Measurements from ENCODE around the gene CORO7. TPM values are rescaled to one million over a fixed set of nuclear protein-coding genes. Genes with fewer than 3 reads are reported as not detected.

Gene CORO7
- total RNA-seq, 1 experiment from 2014 or later, result 14.3 TPM

DNA sequence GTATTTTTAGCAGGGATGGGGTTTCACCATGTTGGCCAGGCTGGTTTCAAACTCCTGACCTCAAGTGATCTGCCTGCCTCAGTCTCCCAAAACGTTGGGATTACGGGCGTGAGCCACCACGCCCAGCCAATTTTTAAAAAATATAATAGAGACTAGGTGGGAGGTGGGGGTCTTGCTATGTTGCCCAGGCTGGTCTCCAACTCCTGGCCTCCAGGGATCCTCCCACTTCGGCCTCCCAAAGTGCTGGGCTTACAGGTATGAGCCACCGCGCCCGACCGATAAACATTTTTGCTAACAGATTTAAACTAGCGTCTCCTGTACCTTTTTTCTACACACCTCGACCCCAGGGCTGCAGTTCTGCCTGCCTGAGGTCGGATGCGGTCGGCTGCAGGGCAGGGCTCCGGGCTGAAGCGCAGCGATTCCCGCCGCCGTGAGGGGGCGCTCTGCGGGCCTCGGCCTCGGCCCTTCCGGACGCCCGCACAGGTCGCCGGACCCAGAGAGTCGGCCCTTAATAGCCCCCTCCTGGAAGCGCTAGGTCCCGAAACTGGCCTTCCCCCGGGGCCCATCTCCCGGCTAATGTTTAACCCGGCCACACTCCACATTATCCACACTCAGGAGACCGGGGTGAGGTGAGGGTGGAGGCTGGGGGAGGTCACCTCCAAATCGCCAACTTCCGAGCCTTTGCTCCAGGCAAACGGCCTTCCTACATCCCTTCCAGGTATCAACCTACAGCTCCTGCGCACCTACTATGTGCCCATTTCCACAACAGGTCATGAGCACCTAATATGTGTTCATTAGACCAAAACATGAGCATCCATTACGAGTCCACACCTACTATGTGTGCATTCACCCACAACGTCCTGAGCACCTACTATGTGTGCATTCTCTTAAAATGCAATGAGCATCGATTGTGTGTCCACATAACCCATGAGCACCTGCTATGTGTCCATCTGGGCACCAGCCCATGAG is 102.5 kb downstream of the CORO7 start:
- BruUV-seq (replicated peaks), result no TSS peak
- H3K79me2 ChIP-seq (ENCODE audit: low read length), result peaks cover 26% of the 10 kb centered on the region
- H3K27ac ChIP-seq (ENCODE audit: low read length), result no peak overlapping the region
- H4K20me1 ChIP-seq (ENCODE audit: low read length), result no peaks in the 10 kb centered on the region
- H3K9me2 ChIP-seq (replicated peaks; ENCODE audit: low read length), result no peaks in the 10 kb centered on the region
- H3K4me3 ChIP-seq (ENCODE audit: low read length), result no peak overlapping the region
- ChIA-PET POLR2A (ENCODE audit: unreplicated experiment) (no interaction called here), CTCF (no interaction called here)
- no peak for ATAC-seq
- H3K36me3 ChIP-seq (ENCODE audit: low read depth, low read length), result no peaks in the 10 kb centered on the region
- no peak overlapping the region for H2AFZ ChIP-seq (ENCODE audit: low read length)
- H3K4me2 ChIP-seq (ENCODE audit: low read length), result no peak overlapping the region
- no peaks in the 10 kb centered on the region for H3K9me3 ChIP-seq (ENCODE audit: low read length)
- TF ChIP-seq EZH2 (IDR thresholded peaks at IDR 0.05; ENCODE audit: low read length, unreplicated experiment), result no peak
- peak; percentile 37; the same call in 1 of the 2 replicates for TF ChIP-seq CTCF (conservative IDR thresholded peaks at IDR 0.05; ENCODE audit: low read depth, low read length)
- no peak overlapping the region for H3K9ac ChIP-seq (ENCODE audit: low read length)
- intact Hi-C loops (cut with micrococcal nuclease), result no loop called here
- no peaks in the 10 kb centered on the region for H3K27me3 ChIP-seq (ENCODE audit: low read length)
- no peak for DNase-seq
- no peaks in the 10 kb centered on the region for H3F3A ChIP-seq (ENCODE audit: low read length, unreplicated experiment)
- H3K4me1 ChIP-seq (ENCODE audit: insufficient read depth, low read length), result peaks cover 20% of the 10 kb centered on the region

DNA sequence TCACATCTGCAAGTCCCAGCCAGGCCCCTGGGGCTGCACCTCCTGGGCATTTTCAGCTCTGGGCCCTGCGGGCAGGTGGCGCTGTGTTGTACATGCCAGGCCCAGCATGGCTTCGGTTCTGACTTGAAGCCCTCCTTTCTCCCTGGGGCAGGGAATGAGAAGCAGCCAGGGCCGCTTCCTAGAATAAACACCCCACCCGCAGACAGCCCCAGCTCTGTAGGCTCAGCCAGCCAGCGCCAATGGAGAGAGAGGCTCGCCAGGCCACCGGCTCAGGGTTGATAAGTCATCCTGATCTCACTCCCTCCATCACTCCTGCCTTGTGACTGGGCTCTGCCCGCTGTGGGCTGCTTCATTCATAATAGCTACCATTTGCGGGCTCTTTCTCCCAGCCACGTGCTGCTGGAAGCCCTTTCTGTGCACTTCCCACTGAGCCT is 106.5 kb downstream of the CORO7 start:
- H3K9ac ChIP-seq (ENCODE audit: low read length), result no peak overlapping the region
- ChIA-PET POLR2A (ENCODE audit: unreplicated experiment) (no interaction called here), CTCF (interaction anchor here (0.7 kb wide), 1 partner anchor 20 kb away, joined by 4 read pairs; no protein-coding TSS in a partner anchor)
- H3K4me3 ChIP-seq (ENCODE audit: low read length), result no peak overlapping the region
- H3K4me2 ChIP-seq (ENCODE audit: low read length), result no peak overlapping the region
- DNase-seq (peak; percentile 58), ATAC-seq (peak; percentile 38)
- peaks cover 12% of the 10 kb centered on the region for H3K79me2 ChIP-seq (ENCODE audit: low read length)
- H2AFZ ChIP-seq (ENCODE audit: low read length), result peak overlapping the region; percentile 71; the same call in 1 of the 2 replicates
- H3F3A ChIP-seq (ENCODE audit: low read length, unreplicated experiment), result no peaks in the 10 kb centered on the region
- BruUV-seq (replicated peaks), result no TSS peak
- H3K27ac ChIP-seq (ENCODE audit: low read length), result no peak overlapping the region
- no peaks in the 10 kb centered on the region for H3K36me3 ChIP-seq (ENCODE audit: low read depth, low read length)
- H3K4me1 ChIP-seq (ENCODE audit: insufficient read depth, low read length), result peaks cover 23% of the 10 kb centered on the region
- no peaks in the 10 kb centered on the region for H3K9me2 ChIP-seq (replicated peaks; ENCODE audit: low read length)
- peak; percentile 71 for TF ChIP-seq CTCF (conservative IDR thresholded peaks at IDR 0.05; ENCODE audit: low read depth, low read length)
- TF ChIP-seq EZH2phosphoT487 (IDR thresholded peaks at IDR 0.05; ENCODE audit: borderline replicate concordance, low read length), result no peak
- H3K27me3 ChIP-seq (ENCODE audit: low read length), result no peaks in the 10 kb centered on the region
- H3K9me3 ChIP-seq (ENCODE audit: low read length), result no peaks in the 10 kb centered on the region
- no peaks in the 10 kb centered on the region for H4K20me1 ChIP-seq (ENCODE audit: low read length)
- intact Hi-C loops (cut with micrococcal nuclease), result no loop called here
